Left ventricle myocardium inferior (tissue), 1 donor: Measurements from ENCODE around the gene CACHD1. TPM values are rescaled to one million over a fixed set of nuclear protein-coding genes. Genes with fewer than 3 reads are reported as not detected.
"Not testable (repeated sequence)": the region's sequence is repeated elsewhere in the genome, so short reads cannot be mapped to it uniquely, and the experiment has no call there.

Experiments used
- DNase-seq: peaks from one replicate; pipeline ENCODE4 v3.0.0-alpha.2; 2020
- H3K27ac ChIP-seq: fragments of 200-600 bp; replicated peaks from 2 replicates; pipeline ENCODE4 v1.8.0; 2021
- H3K27me3 ChIP-seq: fragments of 200-600 bp; 2 replicates; pipeline ENCODE4 v1.8.0; 2021; ENCODE audit warnings: low read depth
- H3K36me3 ChIP-seq: fragments of 200-600 bp; 2 replicates; pipeline ENCODE4 v1.8.0; 2021
- H3K4me1 ChIP-seq: fragments of 200-600 bp; 2 replicates; pipeline ENCODE4 v1.8.0; 2021
- H3K4me3 ChIP-seq: fragments of 200-600 bp; 2 replicates; pipeline ENCODE4 v1.8.0; 2021; ENCODE audit warnings: mild to moderate bottlenecking, moderate library complexity
- H3K9me3 ChIP-seq: fragments of 200-600 bp; replicated peaks from 2 replicates; pipeline ENCODE4 v1.8.0; 2021
- intact Hi-C: fragments of 100-400 bp; cut with micrococcal nuclease; formaldehyde crosslinking; loops from one replicate; pipeline ENCODE4 v1.11.0; 2022
- microRNA-seq: library from miRNA; unstranded; fragments of <30 nt; microRNA quantifications from one replicate; pipeline ENCODE4 v1.2.0, GENCODE V29; 2020
- total RNA-seq: library from RNA; stranded (reverse); fragmentation: NEBNext Ultra II Directional; extraction: Animal tissue kit (Norgen Biotek cat#: 25700); gene quantifications from one replicate; pipeline ENCODE4 v1.2.1, GENCODE V29; 2021
- TF ChIP-seq, protein P1 (sequence below): fragments of 200-600 bp; IDR thresholded peaks from 2 replicates; pipeline ENCODE4 v1.8.0; 2021; ENCODE audit warnings: antibody characterized with exemption, mild to moderate bottlenecking, borderline replicate concordance
- donor health status: DM: no; HTN: yes; CAD: no; lungs with severe emphysema.

Gene CACHD1
- total RNA-seq, 1 donor from 2014 or later: 2.7 TPM

DNA sequence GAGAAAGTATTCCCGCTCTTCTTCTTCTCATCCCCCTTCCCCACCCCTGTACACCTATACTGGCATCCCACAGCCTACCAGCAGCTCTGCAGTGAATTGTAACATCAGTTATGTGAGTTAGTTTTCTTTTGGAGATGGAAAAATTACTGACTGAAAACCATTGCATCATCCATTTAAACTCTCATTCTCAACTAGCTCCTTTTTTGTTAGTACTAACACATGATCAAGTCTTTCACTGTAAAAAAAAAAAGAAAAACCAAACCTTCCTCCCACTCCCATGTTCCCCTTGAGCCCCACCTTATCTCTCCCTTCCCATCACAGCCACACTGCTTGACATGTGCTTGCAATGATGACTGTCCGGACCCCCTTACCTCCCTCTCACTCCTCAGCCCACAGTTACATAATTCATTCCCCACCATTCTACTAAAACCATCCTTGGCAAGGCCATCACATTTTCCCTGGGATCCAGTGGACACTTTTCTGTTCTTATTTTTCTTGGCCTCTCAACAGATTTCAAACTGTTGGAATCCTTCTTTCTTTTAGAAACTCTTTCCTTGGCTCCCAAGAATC lies 251.7 kb downstream of the CACHD1 start:
- H3K27ac ChIP-seq: no peak overlapping the region
- intact Hi-C loops: no loop called here
- peaks cover 21% of the 10 kb centered on the region for H3K27me3 ChIP-seq

DNA sequence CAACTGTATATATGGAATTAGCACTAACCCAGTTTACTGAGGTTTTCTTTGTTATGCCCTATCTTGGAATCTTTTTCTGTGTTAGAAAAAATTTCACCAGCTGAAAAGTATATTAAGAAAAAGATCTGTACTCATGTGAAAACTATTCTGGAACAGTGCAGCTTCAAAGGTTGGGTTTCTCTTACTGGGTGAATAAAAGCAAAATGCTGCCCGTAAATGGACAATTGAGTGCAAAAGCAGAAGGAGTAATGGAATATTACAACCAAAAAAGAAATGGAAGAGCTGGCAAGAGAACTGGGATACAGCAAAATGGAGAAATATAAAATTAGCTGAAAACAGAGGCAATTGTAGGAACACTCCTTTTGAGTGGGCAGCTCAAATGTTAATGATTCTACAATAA lies 257.9 kb downstream of the CACHD1 start:
- DNase-seq: no peak
- intact Hi-C loops: no loop called here
- TF ChIP-seq, protein P1, sequence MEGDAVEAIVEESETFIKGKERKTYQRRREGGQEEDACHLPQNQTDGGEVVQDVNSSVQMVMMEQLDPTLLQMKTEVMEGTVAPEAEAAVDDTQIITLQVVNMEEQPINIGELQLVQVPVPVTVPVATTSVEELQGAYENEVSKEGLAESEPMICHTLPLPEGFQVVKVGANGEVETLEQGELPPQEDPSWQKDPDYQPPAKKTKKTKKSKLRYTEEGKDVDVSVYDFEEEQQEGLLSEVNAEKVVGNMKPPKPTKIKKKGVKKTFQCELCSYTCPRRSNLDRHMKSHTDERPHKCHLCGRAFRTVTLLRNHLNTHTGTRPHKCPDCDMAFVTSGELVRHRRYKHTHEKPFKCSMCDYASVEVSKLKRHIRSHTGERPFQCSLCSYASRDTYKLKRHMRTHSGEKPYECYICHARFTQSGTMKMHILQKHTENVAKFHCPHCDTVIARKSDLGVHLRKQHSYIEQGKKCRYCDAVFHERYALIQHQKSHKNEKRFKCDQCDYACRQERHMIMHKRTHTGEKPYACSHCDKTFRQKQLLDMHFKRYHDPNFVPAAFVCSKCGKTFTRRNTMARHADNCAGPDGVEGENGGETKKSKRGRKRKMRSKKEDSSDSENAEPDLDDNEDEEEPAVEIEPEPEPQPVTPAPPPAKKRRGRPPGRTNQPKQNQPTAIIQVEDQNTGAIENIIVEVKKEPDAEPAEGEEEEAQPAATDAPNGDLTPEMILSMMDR: no peak
- no peak overlapping the region for H3K27ac ChIP-seq
- no peak overlapping the region for H3K4me3 ChIP-seq
- H3K36me3 ChIP-seq: no peaks in the 10 kb centered on the region
- H3K9me3 ChIP-seq: no peaks in the 10 kb centered on the region
- peaks cover 16% of the 10 kb centered on the region for H3K27me3 ChIP-seq
- H3K4me1 ChIP-seq: no peaks in the 10 kb centered on the region

More for the DNA sequence above, 251.7 kb downstream of the CACHD1 start:
- Histone ChIP-seq H3K4me1 (no peaks in the 10 kb centered on the region), H3K4me3 (no peak overlapping the region), H3K9me3 (no peaks in the 10 kb centered on the region), H3K36me3 (no peaks in the 10 kb centered on the region)
- DNase-seq: no peak
- TF ChIP-seq, protein P1: no peak

DNA sequence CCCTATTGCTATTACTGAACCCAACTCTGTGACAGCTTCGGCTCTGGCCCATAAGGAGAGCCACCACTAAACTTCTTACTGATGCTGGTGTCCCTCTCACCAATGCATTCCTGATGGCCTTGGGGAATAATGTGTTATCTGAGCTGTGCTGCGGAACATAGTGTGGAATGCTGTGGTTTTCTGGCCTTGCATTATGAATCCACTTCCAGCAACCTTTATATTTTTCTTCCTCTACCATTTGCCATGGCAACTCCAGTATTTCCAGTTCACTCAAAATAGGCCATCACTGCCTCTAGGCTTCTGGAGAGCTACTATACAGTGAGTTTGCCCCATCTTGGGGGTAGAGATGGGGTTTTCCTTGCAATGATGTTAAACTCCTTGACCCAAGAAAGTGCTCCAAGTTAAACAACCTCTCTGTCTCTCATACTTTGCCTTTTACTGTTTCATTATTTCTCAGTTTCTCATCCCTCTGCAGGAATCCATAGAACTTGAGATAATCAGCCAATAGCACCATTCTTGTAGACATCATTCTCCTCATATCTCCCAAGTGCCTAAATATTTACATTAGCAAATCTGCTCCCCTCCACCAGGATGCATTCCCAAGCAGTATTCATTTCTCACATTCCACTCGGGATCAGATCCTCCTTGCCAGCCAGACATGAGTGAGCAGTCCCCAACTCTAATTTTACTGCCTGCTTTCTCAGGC lies 263.8 kb downstream of the CACHD1 start:
- intact Hi-C loops: no loop called here
- H3K27ac ChIP-seq: no peak overlapping the region
- H3K4me1 ChIP-seq: no peaks in the 10 kb centered on the region
- no peak overlapping the region for H3K4me3 ChIP-seq
- TF ChIP-seq, protein P1: no peak
- peaks cover 4% of the 10 kb centered on the region for H3K9me3 ChIP-seq
- H3K36me3 ChIP-seq: no peaks in the 10 kb centered on the region
- no peaks in the 10 kb centered on the region for H3K27me3 ChIP-seq
- no peak for DNase-seq

DNA sequence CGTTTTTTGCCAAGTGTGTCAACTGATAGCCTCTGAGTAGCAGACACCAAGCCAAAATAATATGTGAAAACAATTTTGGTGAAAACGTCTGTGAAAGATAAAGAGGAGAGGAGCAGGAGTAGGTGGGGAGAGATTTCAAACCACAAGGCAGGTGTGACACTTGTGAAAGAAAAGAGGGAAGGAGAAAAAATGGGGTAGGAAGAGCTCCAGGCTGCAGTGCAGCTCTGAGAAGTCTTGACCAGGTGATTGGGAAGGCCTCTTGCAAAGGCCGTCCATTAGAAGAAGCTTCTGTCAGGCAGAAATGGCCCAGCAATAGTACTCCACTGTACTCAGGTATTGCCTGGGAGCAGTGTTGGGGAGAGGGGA lies 264.3 kb downstream of the CACHD1 start:
- intact Hi-C loops: no loop called here
- Histone ChIP-seq H3K27me3 (no peaks in the 10 kb centered on the region), H3K27ac (no peak overlapping the region), H3K4me3 (no peak overlapping the region), H3K9me3 (peaks cover 4% of the 10 kb centered on the region), H3K36me3 (no peaks in the 10 kb centered on the region), H3K4me1 (no peaks in the 10 kb centered on the region)
- no peak for DNase-seq
- TF ChIP-seq, protein P1: no peak

DNA sequence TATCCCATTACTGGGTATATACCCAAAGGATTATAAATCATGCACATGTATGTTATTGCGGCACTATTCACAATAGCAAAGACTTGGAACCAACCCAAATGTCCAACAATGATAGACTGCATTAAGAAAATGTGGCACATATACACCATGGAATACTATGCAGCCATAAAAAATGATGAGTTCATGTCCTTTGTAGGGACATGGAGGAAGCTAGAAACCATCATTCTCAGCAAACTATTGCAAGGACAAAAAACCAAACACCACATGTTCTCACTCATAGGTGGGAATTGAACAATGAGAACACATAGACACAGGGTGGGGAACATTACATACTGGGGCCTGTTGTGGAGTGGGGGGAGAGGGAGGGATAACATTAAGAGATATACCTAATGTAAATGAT lies 270.8 kb downstream of the CACHD1 start:
- H3K4me3 ChIP-seq, H3K9me3 ChIP-seq, H3K27ac ChIP-seq, H3K36me3 ChIP-seq, DNase-seq, H3K27me3 ChIP-seq, intact Hi-C loops: not testable (repeated sequence)
- peaks cover 20% of the 10 kb centered on the region for H3K4me1 ChIP-seq

Small RNAs within 50 kb of the gene (microRNA-seq; reads per million reads assigned to microRNA genes)
- not detected for gene MIR4794
